DOHH2 (cell line): ENCODE measurements around the gene USH1G.
A peak's percentile ranks its signal among the peaks of the same experiment; 100 is the strongest.

Experiments
- H3F3A ChIP-seq: fragments of 200-600 bp; sonication (generic), shearing (Covaris generic); 2 replicates; pipeline ENCODE4 v1.6.0; 2016; ENCODE audit warnings: antibody characterized with exemption, mild to moderate bottlenecking; ENCODE audit not compliant: control insufficient read depth, insufficient read depth
- H3K27ac ChIP-seq: fragments of 200-600 bp; sonication (generic); 2 replicates; pipeline ENCODE4 v1.5.1; 2014; ENCODE audit warnings: low read depth, mild to moderate bottlenecking, low read length, moderate library complexity
- H3K27me3 ChIP-seq: fragments of 200-600 bp; sonication (generic); 2 replicates; pipeline ENCODE4 v1.6.1; 2014; ENCODE audit warnings: mild to moderate bottlenecking, low read length, mixed read lengths; ENCODE audit not compliant: control insufficient read depth
- H3K36me3 ChIP-seq: fragments of 200-600 bp; sonication (generic); 2 replicates; pipeline ENCODE4 v1.6.1; 2014; ENCODE audit warnings: mild to moderate bottlenecking, low read length, moderate library complexity, mixed read lengths; ENCODE audit not compliant: control insufficient read depth
- H3K4me1 ChIP-seq: fragments of 200-600 bp; sonication (generic); 2 replicates; pipeline ENCODE4 v1.6.1; 2014; ENCODE audit warnings: mild to moderate bottlenecking, low read length, mixed read lengths; ENCODE audit not compliant: control insufficient read depth
- H3K4me2 ChIP-seq: fragments of 200-600 bp; sonication (generic); 2 replicates; pipeline ENCODE4 v1.6.0; 2014; ENCODE audit warnings: mild to moderate bottlenecking, low read length, moderate library complexity
- H3K4me3 ChIP-seq: fragments of 200-600 bp; sonication (generic); 2 replicates; pipeline ENCODE4 v1.5.1; 2014; ENCODE audit warnings: mild to moderate bottlenecking, low read length, mixed read lengths
- H3K79me2 ChIP-seq: fragments of 200-600 bp; sonication (generic); 2 replicates; pipeline ENCODE4 v1.6.1; 2014; ENCODE audit warnings: mild to moderate bottlenecking, low read length, mixed read lengths; ENCODE audit not compliant: control insufficient read depth
- H3K9me2 ChIP-seq: fragments of 200-600 bp; sonication (generic); replicated peaks from 2 replicates; pipeline ENCODE4 v1.6.1; 2014; ENCODE audit warnings: mild to moderate bottlenecking, low read length, mixed read lengths; ENCODE audit not compliant: control insufficient read depth
- H3K9me3 ChIP-seq: fragments of 200-600 bp; sonication (generic); 2 replicates; pipeline ENCODE4 v1.6.1; 2014; ENCODE audit warnings: antibody characterized with exemption, low read length, mixed read lengths; ENCODE audit not compliant: control insufficient read depth, insufficient read depth
- H4K20me1 ChIP-seq: fragments of 200-600 bp; sonication (generic); 2 replicates; pipeline ENCODE4 v1.6.0; 2014; ENCODE audit warnings: low read depth, mild to moderate bottlenecking, antibody characterized with exemption, low read length, moderate library complexity; ENCODE audit not compliant: control insufficient read depth, insufficient read depth
- EZH2phosphoT487 ChIP-seq: fragments of 200-600 bp; sonication (generic); IDR thresholded peaks from 2 replicates; pipeline ENCODE4 v1.6.1; 2017; ENCODE audit warnings: borderline replicate concordance, mild to moderate bottlenecking, antibody characterized with exemption, low read length, moderate library complexity, mixed read lengths
- TF ChIP-seq, protein P1 (sequence below): fragments of 200-600 bp; sonication (generic); IDR thresholded peaks from one replicate; pipeline ENCODE4 v1.5.1; 2014; ENCODE audit warnings: antibody characterized with exemption, mild to moderate bottlenecking, low read depth, low read length; ENCODE audit not compliant: poor library complexity, severe bottlenecking

USH1G gene

DNA sequence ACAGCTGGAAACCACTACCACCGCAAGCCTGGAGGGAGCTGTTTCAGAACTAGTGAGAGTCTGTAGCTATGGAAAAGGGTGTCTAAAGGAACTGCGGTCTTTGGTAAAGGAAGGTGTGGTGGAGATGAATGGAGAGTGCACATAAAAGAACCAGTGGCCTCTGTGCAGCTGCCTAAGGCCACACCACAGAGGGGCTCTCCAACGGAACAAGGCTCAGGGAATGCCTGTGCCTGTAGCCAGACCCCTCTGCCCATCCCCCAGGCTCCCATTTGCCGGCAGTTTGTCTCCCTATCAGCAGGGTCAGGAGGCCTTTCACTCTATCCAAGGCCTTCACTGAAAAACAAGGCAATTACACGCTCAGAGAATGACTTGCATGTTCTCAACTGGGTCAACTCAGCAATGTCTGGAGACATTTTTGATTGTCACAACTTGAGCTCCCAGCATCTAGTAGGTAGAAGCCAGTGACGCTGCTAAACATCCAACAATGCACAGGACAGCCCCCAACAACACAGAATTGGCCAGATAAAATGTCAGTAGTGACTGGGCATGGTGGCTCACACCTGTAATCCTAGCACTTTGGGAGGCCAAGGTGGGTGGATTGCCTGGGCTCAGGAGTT lies 47.0 kb downstream of the USH1G start:
- Histone ChIP-seq H3K9me2 (no peaks in the 10 kb centered on the region), H3K4me2 (no peak overlapping the region), H3K4me3 (no peak overlapping the region)

DNA sequence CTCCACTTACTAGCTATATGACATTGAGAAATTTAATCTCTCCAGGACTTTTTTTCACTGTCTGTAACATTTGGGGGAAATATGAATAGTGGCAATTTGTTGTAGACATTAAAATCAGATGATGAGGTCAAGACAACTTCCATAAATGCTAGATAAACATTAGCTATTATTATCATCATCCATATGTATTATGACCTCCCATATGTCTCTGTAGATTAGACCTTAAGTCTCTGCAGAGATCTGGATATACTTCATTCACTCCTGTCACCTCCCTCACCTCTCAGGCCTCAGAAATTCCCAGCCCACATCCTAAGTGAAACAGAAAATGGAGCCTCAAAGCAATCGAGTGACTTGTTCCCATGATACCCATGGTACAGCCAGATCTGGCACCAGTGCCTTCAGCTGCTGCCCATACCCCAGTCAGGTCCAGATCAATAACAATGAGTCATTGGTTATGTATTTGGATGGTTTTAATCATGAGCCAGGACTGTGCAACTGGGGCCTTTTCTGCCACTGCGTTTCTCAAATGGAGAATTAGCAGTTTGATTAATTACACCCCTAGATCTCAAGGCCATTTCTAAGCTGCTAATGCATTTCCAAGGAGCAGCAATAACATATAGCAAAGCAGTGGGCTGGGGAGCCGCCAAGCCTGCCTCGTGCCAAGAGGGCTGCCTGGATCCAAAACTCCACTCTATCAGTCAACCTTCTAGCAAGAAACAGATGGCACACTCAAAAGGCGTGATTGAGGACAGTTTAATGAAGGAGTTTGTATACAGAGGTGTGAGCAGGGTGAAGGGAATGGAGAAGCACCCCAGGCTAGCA lies 47.7 kb downstream of the USH1G start:
- Histone ChIP-seq H3K4me2 (no peak overlapping the region), H3K27ac (no peak overlapping the region), H3K9me2 (no peaks in the 10 kb centered on the region), H3K9me3 (no peaks in the 10 kb centered on the region), H3F3A (peaks cover 7% of the 10 kb centered on the region), H3K36me3 (0 out of 2 replicates have a peak, but pooled peaks cover 3% of the 10 kb centered on the region), H3K4me3 (no peak overlapping the region), H4K20me1 (no peaks in the 10 kb centered on the region), H3K79me2 (peaks cover 11% of the 10 kb centered on the region), H3K4me1 (peaks cover 18% of the 10 kb centered on the region), H3K27me3 (no peaks in the 10 kb centered on the region)
- TF ChIP-seq, protein P1, sequence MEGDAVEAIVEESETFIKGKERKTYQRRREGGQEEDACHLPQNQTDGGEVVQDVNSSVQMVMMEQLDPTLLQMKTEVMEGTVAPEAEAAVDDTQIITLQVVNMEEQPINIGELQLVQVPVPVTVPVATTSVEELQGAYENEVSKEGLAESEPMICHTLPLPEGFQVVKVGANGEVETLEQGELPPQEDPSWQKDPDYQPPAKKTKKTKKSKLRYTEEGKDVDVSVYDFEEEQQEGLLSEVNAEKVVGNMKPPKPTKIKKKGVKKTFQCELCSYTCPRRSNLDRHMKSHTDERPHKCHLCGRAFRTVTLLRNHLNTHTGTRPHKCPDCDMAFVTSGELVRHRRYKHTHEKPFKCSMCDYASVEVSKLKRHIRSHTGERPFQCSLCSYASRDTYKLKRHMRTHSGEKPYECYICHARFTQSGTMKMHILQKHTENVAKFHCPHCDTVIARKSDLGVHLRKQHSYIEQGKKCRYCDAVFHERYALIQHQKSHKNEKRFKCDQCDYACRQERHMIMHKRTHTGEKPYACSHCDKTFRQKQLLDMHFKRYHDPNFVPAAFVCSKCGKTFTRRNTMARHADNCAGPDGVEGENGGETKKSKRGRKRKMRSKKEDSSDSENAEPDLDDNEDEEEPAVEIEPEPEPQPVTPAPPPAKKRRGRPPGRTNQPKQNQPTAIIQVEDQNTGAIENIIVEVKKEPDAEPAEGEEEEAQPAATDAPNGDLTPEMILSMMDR = no peak
- TF ChIP-seq EZH2phosphoT487 = no peak

More for the DNA sequence above, 47.0 kb downstream of the USH1G start:
- no peaks in the 10 kb centered on the region for H4K20me1 ChIP-seq
- no peak for TF ChIP-seq EZH2phosphoT487
- TF ChIP-seq, protein P1 = no peak
- H3K36me3 ChIP-seq = 0 out of 2 replicates have a peak, but pooled peaks cover 3% of the 10 kb centered on the region
- H3K27ac ChIP-seq = no peak overlapping the region
- no peaks in the 10 kb centered on the region for H3K27me3 ChIP-seq
- peaks cover 7% of the 10 kb centered on the region for H3F3A ChIP-seq
- H3K79me2 ChIP-seq = peaks cover 11% of the 10 kb centered on the region
- no peaks in the 10 kb centered on the region for H3K9me3 ChIP-seq
- H3K4me1 ChIP-seq = peaks cover 18% of the 10 kb centered on the region

DNA sequence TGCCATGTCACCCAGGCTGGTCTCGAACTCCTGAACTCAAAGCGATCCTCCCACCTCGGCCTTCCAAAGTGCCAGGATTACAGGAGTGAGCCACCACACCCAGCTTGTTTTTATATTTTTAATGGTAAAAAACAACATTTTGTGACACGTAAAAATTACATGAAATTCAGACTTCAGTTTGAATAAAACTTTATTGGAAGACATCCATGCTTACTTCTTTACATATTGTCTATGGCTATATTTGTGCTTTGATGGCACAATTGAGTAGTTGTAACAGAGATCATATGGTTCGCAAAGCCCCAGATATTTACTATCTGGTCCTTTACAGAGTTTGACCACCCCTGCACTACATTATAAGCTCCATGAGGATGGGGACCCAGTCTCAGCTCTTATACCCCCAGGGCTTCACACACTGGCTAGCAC lies 48.4 kb downstream of the USH1G start:
- Histone ChIP-seq H3K4me2 (peak overlapping the region; percentile 63), H3K9me3 (no peaks in the 10 kb centered on the region), H3K79me2 (peaks cover 11% of the 10 kb centered on the region), H3K4me3 (0 out of 2 replicates have a peak overlapping the region, but pooled peaks have one; percentile 93), H4K20me1 (no peaks in the 10 kb centered on the region), H3K9me2 (no peaks in the 10 kb centered on the region), H3K27me3 (no peaks in the 10 kb centered on the region), H3K4me1 (peaks cover 18% of the 10 kb centered on the region), H3F3A (peaks cover 7% of the 10 kb centered on the region), H3K36me3 (0 out of 2 replicates have a peak, but pooled peaks cover 3% of the 10 kb centered on the region), H3K27ac (no peak overlapping the region)
- no peak for TF ChIP-seq EZH2phosphoT487
- TF ChIP-seq, protein P1 = no peak
